Upper lobe of left lung (tissue), 4 donors: ENCODE data around the gene SGSH.

Source experiments
- EP300 ChIP-seq, 4 donors: sonication (generic); formaldehyde crosslinking; IDR thresholded peaks; one replicate each; pipeline ENCODE4 v1.5.1; 2017; ENCODE audit warnings: antibody characterized with exemption in 4 of 4, control low read depth in 2 of 4
- POLR2A ChIP-seq, 4 donors: fragments of 450-650 bp; IDR thresholded peaks; one replicate each; pipeline ENCODE4 v1.5.1; 2016 to 2017; ENCODE audit warnings: antibody characterized with exemption in 4 of 4, mild to moderate bottlenecking in 2 of 4
- POLR2AphosphoS5 ChIP-seq, 2 donors: sonication (generic); formaldehyde crosslinking; IDR thresholded peaks; one replicate each; pipeline ENCODE4 v1.5.1; 2017; ENCODE audit warnings: antibody characterized with exemption in 2 of 2
- TF ChIP-seq, protein P1 (sequence below), 6 experiments: fragments of 450-650 bp in 4 of 6; fragments of 200-600 bp in 2 of 6; sonication (generic) in 2 of 6; IDR thresholded peaks; one replicate each; pipeline ENCODE4 v1.5.1; 2016 to 2019; ENCODE audit warnings: antibody characterized with exemption in 6 of 6

DNA sequence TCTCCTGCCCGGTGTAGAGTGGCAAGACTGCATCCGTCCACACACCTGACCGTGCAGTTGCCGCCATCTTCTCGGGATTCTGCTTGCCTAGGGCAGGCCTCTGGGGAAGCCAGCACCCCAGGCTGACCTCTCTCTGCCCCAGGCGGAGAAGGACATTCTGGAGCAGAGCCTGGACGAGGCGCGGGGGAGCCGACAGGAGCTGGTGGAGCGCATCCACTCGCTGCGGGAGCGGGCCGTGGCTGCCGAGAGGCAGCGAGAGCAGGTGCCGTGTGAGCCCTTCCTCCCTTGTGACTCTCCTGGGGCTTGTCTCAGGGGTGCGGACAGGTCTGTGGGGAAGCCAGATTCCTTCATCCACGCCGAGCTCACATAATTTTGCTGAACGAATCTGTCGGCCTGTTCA, 30.5 kb downstream of the SGSH start:
- TF ChIP-seq POLR2A (IDR thresholded peaks at IDR 0.05) (no peak), POLR2AphosphoS5 (IDR thresholded peaks at IDR 0.05) (no peak), EP300 (IDR thresholded peaks at IDR 0.05) (no peak)
- TF ChIP-seq, protein P1, sequence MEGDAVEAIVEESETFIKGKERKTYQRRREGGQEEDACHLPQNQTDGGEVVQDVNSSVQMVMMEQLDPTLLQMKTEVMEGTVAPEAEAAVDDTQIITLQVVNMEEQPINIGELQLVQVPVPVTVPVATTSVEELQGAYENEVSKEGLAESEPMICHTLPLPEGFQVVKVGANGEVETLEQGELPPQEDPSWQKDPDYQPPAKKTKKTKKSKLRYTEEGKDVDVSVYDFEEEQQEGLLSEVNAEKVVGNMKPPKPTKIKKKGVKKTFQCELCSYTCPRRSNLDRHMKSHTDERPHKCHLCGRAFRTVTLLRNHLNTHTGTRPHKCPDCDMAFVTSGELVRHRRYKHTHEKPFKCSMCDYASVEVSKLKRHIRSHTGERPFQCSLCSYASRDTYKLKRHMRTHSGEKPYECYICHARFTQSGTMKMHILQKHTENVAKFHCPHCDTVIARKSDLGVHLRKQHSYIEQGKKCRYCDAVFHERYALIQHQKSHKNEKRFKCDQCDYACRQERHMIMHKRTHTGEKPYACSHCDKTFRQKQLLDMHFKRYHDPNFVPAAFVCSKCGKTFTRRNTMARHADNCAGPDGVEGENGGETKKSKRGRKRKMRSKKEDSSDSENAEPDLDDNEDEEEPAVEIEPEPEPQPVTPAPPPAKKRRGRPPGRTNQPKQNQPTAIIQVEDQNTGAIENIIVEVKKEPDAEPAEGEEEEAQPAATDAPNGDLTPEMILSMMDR (IDR thresholded peaks at IDR 0.05): no peak
